Brain microvascular endothelial cell (primary cell): ENCODE measurements around the gene KRTAP20-1.

ENCODE experiments used
- DNase-seq: peaks from one replicate; pipeline ENCODE4 v3.0.0-alpha.2; 2020
- H3K27ac ChIP-seq: fragments of 250-450 bp; sonication (Bioruptor Pico); 2 replicates; pipeline ENCODE4 v1.5.1; 2020; ENCODE audit warnings: mild to moderate bottlenecking, moderate library complexity
- H3K27me3 ChIP-seq: fragments of 250-450 bp; sonication (Bioruptor Pico); replicated peaks from 2 replicates; pipeline ENCODE4 v1.5.1; 2020; ENCODE audit warnings: mild to moderate bottlenecking
- H3K36me3 ChIP-seq: fragments of 250-450 bp; sonication (Bioruptor Pico); replicated peaks from 2 replicates; pipeline ENCODE4 v1.5.1; 2020; ENCODE audit warnings: mild to moderate bottlenecking
- H3K4me3 ChIP-seq: 2 replicates; pipeline ENCODE4 v1.5.1; 2011; ENCODE audit warnings: low read depth, mild to moderate bottlenecking, control low read depth, low read length, moderate library complexity
- in situ Hi-C: cut with HindIII; loops from 2 replicates; pipeline ENCODE4 v1.10.0; 2017; ENCODE audit warnings: low sequenced_read_pairs, low pct_ligation_motif_present
- TF ChIP-seq, protein P1 (sequence below): IDR thresholded peaks from 2 replicates; pipeline ENCODE4 v1.5.1; 2011; ENCODE audit warnings: low read depth, mild to moderate bottlenecking, moderate library complexity, low read length, control low read depth, inconsistent platforms; ENCODE audit errors: missing control alignments

Gene KRTAP20-1

GRCh38 chr21:30642564-30642963, 26.3 kb downstream of the KRTAP20-1 start, which contains the start of gene KRTAP20-3:
Gene KRTAP20-3 (plus strand): TSS chr21:30642864.
- in situ Hi-C loops = no loop called here
- Histone ChIP-seq H3K4me3 (no peak within 1 kb of the TSS), H3K36me3 (no peaks in the 10 kb centered on the region), H3K27me3 (no peaks in the 10 kb centered on the region), H3K27ac (no peak within 1 kb of the TSS)
- DNase-seq = no peak
- TF ChIP-seq, protein P1, sequence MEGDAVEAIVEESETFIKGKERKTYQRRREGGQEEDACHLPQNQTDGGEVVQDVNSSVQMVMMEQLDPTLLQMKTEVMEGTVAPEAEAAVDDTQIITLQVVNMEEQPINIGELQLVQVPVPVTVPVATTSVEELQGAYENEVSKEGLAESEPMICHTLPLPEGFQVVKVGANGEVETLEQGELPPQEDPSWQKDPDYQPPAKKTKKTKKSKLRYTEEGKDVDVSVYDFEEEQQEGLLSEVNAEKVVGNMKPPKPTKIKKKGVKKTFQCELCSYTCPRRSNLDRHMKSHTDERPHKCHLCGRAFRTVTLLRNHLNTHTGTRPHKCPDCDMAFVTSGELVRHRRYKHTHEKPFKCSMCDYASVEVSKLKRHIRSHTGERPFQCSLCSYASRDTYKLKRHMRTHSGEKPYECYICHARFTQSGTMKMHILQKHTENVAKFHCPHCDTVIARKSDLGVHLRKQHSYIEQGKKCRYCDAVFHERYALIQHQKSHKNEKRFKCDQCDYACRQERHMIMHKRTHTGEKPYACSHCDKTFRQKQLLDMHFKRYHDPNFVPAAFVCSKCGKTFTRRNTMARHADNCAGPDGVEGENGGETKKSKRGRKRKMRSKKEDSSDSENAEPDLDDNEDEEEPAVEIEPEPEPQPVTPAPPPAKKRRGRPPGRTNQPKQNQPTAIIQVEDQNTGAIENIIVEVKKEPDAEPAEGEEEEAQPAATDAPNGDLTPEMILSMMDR = no peak

GRCh38 chr21:30646904-30647414, 30.7 kb downstream of the KRTAP20-1 start:
- Histone ChIP-seq H3K36me3 (no peaks in the 10 kb centered on the region), H3K27me3 (no peaks in the 10 kb centered on the region), H3K4me3 (no peak overlapping the region), H3K27ac (no peak overlapping the region)
- no peak for DNase-seq
- TF ChIP-seq, protein P1 = no peak
- in situ Hi-C loops = no loop called here

DNA sequence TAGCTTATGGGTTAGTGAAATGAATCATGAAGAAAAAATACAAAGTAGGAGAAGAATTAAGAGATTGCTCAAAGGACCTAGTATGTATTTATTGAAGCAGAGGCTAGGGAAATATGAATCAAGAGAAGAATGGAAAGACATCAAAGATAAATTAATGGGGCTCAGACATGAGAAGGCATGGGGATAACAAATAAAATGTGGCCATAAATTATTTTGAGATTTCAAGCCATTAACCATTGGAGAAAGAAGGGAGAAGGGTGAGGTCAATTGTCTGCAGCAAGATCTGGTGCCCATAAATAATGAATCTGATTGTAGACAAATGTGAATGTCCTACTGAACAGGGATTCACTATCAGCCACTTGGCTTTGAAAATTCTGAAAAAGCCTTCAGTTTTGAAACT, 36.7 kb downstream of the KRTAP20-1 start:
- TF ChIP-seq, protein P1 = no peak
- in situ Hi-C loops = no loop called here
- Histone ChIP-seq H3K4me3 (no peak overlapping the region), H3K36me3 (no peaks in the 10 kb centered on the region), H3K27ac (no peak overlapping the region), H3K27me3 (no peaks in the 10 kb centered on the region)
- no peak for DNase-seq
